H1 (cell line): ENCODE measurements around the gene AP1M2. TPM values are rescaled to one million over a fixed set of nuclear protein-coding genes. Genes with fewer than 3 reads are reported as not detected.

Source experiments
- CHD1 ChIP-seq: IDR thresholded peaks from 2 replicates; pipeline ENCODE4 v1.6.1; 2012; ENCODE audit warnings: low read depth, low read length, improper control_type of control experiment
- CHD2 ChIP-seq: IDR thresholded peaks from 2 replicates; pipeline ENCODE4 v1.6.1; 2012; ENCODE audit warnings: low read length, improper control_type of control experiment
- CHD7 ChIP-seq: fragments of 300-600 bp; sonication (generic); IDR thresholded peaks from 2 replicates; pipeline ENCODE4 v1.7.1; 2012; ENCODE audit warnings: low read length, moderate library complexity, mild to moderate bottlenecking, inconsistent platforms; ENCODE audit not compliant: insufficient replicate concordance
- MAFK ChIP-seq: IDR thresholded peaks from 2 replicates; pipeline ENCODE4 v1.6.1; 2012; ENCODE audit warnings: low read depth, mild to moderate bottlenecking, improper control_type of control experiment, low read length
- SIN3A ChIP-seq, 2 experiments: IDR thresholded peaks in 1 of 2; conservative IDR thresholded peaks in 1 of 2; 2 replicates each; pipeline ENCODE4 v1.6.1; 2011 to 2012; ENCODE audit warnings: low read length in 2 of 2, improper control_type of control experiment in 1 of 2, low read depth in 1 of 2, mild to moderate bottlenecking in 1 of 2
- TAF1 ChIP-seq: IDR thresholded peaks from 2 replicates; pipeline ENCODE4 v1.6.1; 2011; ENCODE audit warnings: mild to moderate bottlenecking, low read depth, low read length
- TEAD4 ChIP-seq: IDR thresholded peaks from 2 replicates; pipeline ENCODE4 v1.6.1; 2012; ENCODE audit warnings: low read depth, low read length, inconsistent platforms, mixed read lengths
- polyA plus RNA-seq, 7 experiments: library from polyadenylated mRNA; depleted of rRNA in 3 of 7; stranded (reverse) in 5 of 7; unstranded in 2 of 7; fragments of >200 nt in 5 of 7; fragments of 200-250 nt in 2 of 7; gene quantifications; 1 replicate in 5 of 7; 2 replicates in 1 of 7; 4 replicates in 1 of 7; pipeline versions ENCODE4 v1.2.1 to v1.2.3, GENCODE V29; 2011 to 2013; ENCODE audit warnings: missing spikeins in 2 of 7, mixed read lengths in 2 of 7
- total RNA-seq: library from RNA; stranded (reverse); fragmentation: NEBNext Ultra II Directional; extraction: Animal tissue kit (Norgen Biotek cat#: 25700); gene quantifications from 2 replicates; pipeline ENCODE4 v1.2.1, GENCODE V29; 2021
- TF ChIP-seq, protein P1 (sequence below): IDR thresholded peaks from 2 replicates; pipeline ENCODE4 v1.6.1; 2011; ENCODE audit warnings: low read length, improper control_type of control experiment
- TF ChIP-seq, protein P2 (sequence below): IDR thresholded peaks from 2 replicates; pipeline ENCODE4 v1.6.1; 2012; ENCODE audit warnings: inconsistent platforms

AP1M2 gene
- total and polyA plus RNA-seq, 2 of the 8 experiments (the other 6 are each of a cell fraction or from before 2014, with no cell fraction given): 140 to 161 TPM

- TF ChIP-seq CHD7 (no peak), TEAD4 (0 out of 2 replicates have a peak, but pooled peaks have one; percentile 1), MAFK (no peak), SIN3A (conservative IDR thresholded peaks at IDR 0.05 in 1 of 2, IDR thresholded peaks at IDR 0.05 in 1 of 2; ENCODE audit: low read depth in 1 of 2, low read length in 2 of 2) (0 out of 4 replicates have a peak, but pooled peaks of 1 of the 2 experiments have one; percentile 41), CHD2 (no peak), TAF1 (peak; percentile 94), CHD1 (no peak)
- TF ChIP-seq, protein P1, sequence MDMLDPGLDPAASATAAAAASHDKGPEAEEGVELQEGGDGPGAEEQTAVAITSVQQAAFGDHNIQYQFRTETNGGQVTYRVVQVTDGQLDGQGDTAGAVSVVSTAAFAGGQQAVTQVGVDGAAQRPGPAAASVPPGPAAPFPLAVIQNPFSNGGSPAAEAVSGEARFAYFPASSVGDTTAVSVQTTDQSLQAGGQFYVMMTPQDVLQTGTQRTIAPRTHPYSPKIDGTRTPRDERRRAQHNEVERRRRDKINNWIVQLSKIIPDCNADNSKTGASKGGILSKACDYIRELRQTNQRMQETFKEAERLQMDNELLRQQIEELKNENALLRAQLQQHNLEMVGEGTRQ: no peak
- TF ChIP-seq, protein P2, sequence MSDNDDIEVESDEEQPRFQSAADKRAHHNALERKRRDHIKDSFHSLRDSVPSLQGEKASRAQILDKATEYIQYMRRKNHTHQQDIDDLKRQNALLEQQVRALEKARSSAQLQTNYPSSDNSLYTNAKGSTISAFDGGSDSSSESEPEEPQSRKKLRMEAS: peak; percentile 68
These were observed 38.1 kb upstream of the AP1M2 start, which contains the start of gene SLC44A2 (continued) for GRCh38 chr19:10625003-10625761.
